ENCODE data around the gene STARD10.

DNA sequence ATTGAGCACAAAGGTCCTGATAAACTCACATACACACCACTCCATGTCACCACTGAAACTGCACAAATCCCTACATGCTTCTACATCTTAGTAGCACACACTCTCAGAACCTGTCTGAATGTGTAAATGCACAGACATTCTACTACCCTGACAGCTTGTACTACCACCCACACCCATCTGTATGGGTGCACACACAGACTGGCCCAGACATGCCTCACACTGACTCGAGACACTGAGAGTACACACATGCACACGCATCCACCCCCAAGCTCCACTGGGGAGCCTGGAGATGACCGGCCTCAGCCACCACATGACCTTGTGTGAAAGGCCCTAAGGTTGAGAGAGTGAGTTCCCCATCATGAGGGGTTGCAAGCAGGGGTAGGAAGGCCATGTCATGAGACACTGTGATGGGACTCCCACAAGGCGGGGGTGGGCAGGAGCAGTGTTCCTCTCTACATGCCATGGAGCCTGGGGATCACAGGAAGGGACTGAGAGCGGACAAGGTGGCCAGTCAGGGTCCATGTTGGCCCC, 69.8 kb downstream of the STARD10 start:
- TF ChIP-seq, protein P1, sequence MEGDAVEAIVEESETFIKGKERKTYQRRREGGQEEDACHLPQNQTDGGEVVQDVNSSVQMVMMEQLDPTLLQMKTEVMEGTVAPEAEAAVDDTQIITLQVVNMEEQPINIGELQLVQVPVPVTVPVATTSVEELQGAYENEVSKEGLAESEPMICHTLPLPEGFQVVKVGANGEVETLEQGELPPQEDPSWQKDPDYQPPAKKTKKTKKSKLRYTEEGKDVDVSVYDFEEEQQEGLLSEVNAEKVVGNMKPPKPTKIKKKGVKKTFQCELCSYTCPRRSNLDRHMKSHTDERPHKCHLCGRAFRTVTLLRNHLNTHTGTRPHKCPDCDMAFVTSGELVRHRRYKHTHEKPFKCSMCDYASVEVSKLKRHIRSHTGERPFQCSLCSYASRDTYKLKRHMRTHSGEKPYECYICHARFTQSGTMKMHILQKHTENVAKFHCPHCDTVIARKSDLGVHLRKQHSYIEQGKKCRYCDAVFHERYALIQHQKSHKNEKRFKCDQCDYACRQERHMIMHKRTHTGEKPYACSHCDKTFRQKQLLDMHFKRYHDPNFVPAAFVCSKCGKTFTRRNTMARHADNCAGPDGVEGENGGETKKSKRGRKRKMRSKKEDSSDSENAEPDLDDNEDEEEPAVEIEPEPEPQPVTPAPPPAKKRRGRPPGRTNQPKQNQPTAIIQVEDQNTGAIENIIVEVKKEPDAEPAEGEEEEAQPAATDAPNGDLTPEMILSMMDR (IDR thresholded peaks at IDR 0.05 in 8 of 11, conservative IDR thresholded peaks at IDR 0.05 in 3 of 11) = no peak
- no peak for TF ChIP-seq POLR2AphosphoS5 (IDR thresholded peaks at IDR 0.05)
- no peak for TF ChIP-seq POLR2A (IDR thresholded peaks at IDR 0.05)

Data from spleen (tissue), 7 donors.